IPS DF 6.9 (cell line): ENCODE data around the gene UTP18.
"Not testable (repeated sequence)": the region's sequence is repeated elsewhere in the genome, so short reads cannot be mapped to it uniquely, and the experiment has no call there.

ENCODE experiments used
- DNase-seq: peaks from one replicate; pipeline ENCODE4 v3.0.0-alpha.2; 2013; ENCODE audit warnings: low read depth, low spot score
- H3K27ac ChIP-seq: one replicate; pipeline ENCODE4 v1.5.1; 2013; ENCODE audit warnings: low read length, control low read depth
- H3K27me3 ChIP-seq: 2 replicates; pipeline ENCODE4 v1.6.1; 2013; ENCODE audit warnings: mild to moderate bottlenecking, low read length; ENCODE audit not compliant: control insufficient read depth, insufficient read depth
- H3K36me3 ChIP-seq: 2 replicates; pipeline ENCODE4 v1.6.1; 2013; ENCODE audit warnings: low read length; ENCODE audit not compliant: control insufficient read depth, insufficient read depth
- H3K4me1 ChIP-seq: 2 replicates; pipeline ENCODE4 v1.6.1; 2013; ENCODE audit warnings: low read length; ENCODE audit not compliant: control insufficient read depth, insufficient read depth
- H3K4me3 ChIP-seq: 2 replicates; pipeline ENCODE4 v1.5.1; 2013; ENCODE audit warnings: mild to moderate bottlenecking, low read length
- H3K9me3 ChIP-seq: 2 replicates; pipeline ENCODE4 v1.6.1; 2013; ENCODE audit warnings: low read length, inconsistent platforms; ENCODE audit not compliant: control insufficient read depth, insufficient read depth
- WGBS: extraction: QIAGEN DNeasy Blood & Tissue Kit; methylation state at CpG from one replicate; pipeline ENCODE4 v1.1.7; 2013; ENCODE audit warnings: mixed read lengths, missing lambda C conversion rate; ENCODE audit not compliant: insufficient read length, insufficient coverage; 5-methylcytosine and 5-hydroxymethylcytosine counted together

UTP18 gene

GRCh38 chr17:51330861-51331503 lies 70.6 kb downstream of the UTP18 start:
- not testable (repeated sequence) for DNase-seq, H3K4me3 ChIP-seq, H3K27ac ChIP-seq, H3K9me3 ChIP-seq, H3K36me3 ChIP-seq, H3K4me1 ChIP-seq, H3K27me3 ChIP-seq
- no CpG with 5 or more reads among the region's 7 CpGs for WGBS

- WGBS: no CpG with 5 or more reads among the region's 3 CpGs
- Histone ChIP-seq H3K4me1 (no peaks in the 10 kb centered on the region), H3K27ac (no peak overlapping the region), H3K9me3 (no peaks in the 10 kb centered on the region), H3K36me3 (no peaks in the 10 kb centered on the region), H3K27me3 (no peaks in the 10 kb centered on the region), H3K4me3 (no peak overlapping the region)
- DNase-seq: no peak
These were observed 74.8 kb downstream of the UTP18 start for GRCh38 chr17:51335006-51335590.

GRCh38 chr17:51335883-51336822 lies 75.8 kb downstream of the UTP18 start:
- no peak overlapping the region for H3K4me3 ChIP-seq
- DNase-seq: no peak
- H3K27me3 ChIP-seq: no peaks in the 10 kb centered on the region
- H3K27ac ChIP-seq: no peak overlapping the region
- WGBS: no CpG with 5 or more reads among the region's 5 CpGs
- H3K36me3 ChIP-seq: no peaks in the 10 kb centered on the region
- no peaks in the 10 kb centered on the region for H3K9me3 ChIP-seq
- H3K4me1 ChIP-seq: no peaks in the 10 kb centered on the region

- no peak overlapping the region for H3K27ac ChIP-seq
- DNase-seq: no peak
- no peaks in the 10 kb centered on the region for H3K27me3 ChIP-seq
- H3K4me3 ChIP-seq: no peak overlapping the region
- no peaks in the 10 kb centered on the region for H3K4me1 ChIP-seq
- WGBS: no CpG with 5 or more reads among the region's 3 CpGs
- no peaks in the 10 kb centered on the region for H3K9me3 ChIP-seq
- H3K36me3 ChIP-seq: no peaks in the 10 kb centered on the region
These were observed 81.1 kb downstream of the UTP18 start for GRCh38 chr17:51341457-51341856.

GRCh38 chr17:51342257-51342656 lies 81.9 kb downstream of the UTP18 start:
- Histone ChIP-seq H3K9me3 (no peaks in the 10 kb centered on the region), H3K36me3 (no peaks in the 10 kb centered on the region), H3K27ac (no peak overlapping the region), H3K4me3 (no peak overlapping the region), H3K4me1 (no peaks in the 10 kb centered on the region), H3K27me3 (no peaks in the 10 kb centered on the region)
- no peak for DNase-seq
- WGBS: no CpG with 5 or more reads among the region's 2 CpGs

GRCh38 chr17:51344532-51344931 lies 84.2 kb downstream of the UTP18 start:
- Histone ChIP-seq H3K27ac (no peak overlapping the region), H3K9me3 (no peaks in the 10 kb centered on the region), H3K4me3 (no peak overlapping the region), H3K36me3 (no peaks in the 10 kb centered on the region), H3K27me3 (no peaks in the 10 kb centered on the region), H3K4me1 (no peaks in the 10 kb centered on the region)
- no CpG with 5 or more reads among the region's 9 CpGs for WGBS
- no peak for DNase-seq

GRCh38 chr17:51346218-51346982 lies 86.1 kb downstream of the UTP18 start:
- no peaks in the 10 kb centered on the region for H3K27me3 ChIP-seq
- no CpG with 5 or more reads among the region's 9 CpGs for WGBS
- H3K4me3 ChIP-seq: no peak overlapping the region
- no peaks in the 10 kb centered on the region for H3K9me3 ChIP-seq
- H3K4me1 ChIP-seq: no peaks in the 10 kb centered on the region
- no peak for DNase-seq
- no peak overlapping the region for H3K27ac ChIP-seq
- no peaks in the 10 kb centered on the region for H3K36me3 ChIP-seq
